Hepatocyte (in vitro differentiated cells): Measurements from ENCODE around the gene ZNF598. TPM values are rescaled to one million over a fixed set of nuclear protein-coding genes. Genes with fewer than 3 reads are reported as not detected.

Experiments
- DNase-seq: peaks from one replicate; pipeline ENCODE4 v3.0.0-alpha.2; 2016; ENCODE audit warnings: low spot score
- H2AFZ ChIP-seq: fragments of 200-600 bp; sonication (generic); 2 replicates; pipeline ENCODE4 v1.6.0; 2016; ENCODE audit warnings: antibody characterized with exemption, mild to moderate bottlenecking
- H3K27ac ChIP-seq: fragments of 200-600 bp; sonication (generic); 2 replicates; pipeline ENCODE4 v1.5.1; 2016; ENCODE audit warnings: mild to moderate bottlenecking
- H3K27me3 ChIP-seq: fragments of 200-600 bp; sonication (generic); 2 replicates; pipeline ENCODE4 v1.6.1; 2016
- H3K36me3 ChIP-seq: fragments of 200-600 bp; sonication (generic); replicated peaks from 2 replicates; pipeline ENCODE4 v1.5.1; 2016; ENCODE audit warnings: low read depth; ENCODE audit not compliant: insufficient read depth
- H3K4me1 ChIP-seq: fragments of 200-600 bp; sonication (generic); 2 replicates; pipeline ENCODE4 v1.5.1; 2016; ENCODE audit warnings: mild to moderate bottlenecking, moderate library complexity; ENCODE audit not compliant: insufficient read depth
- H3K4me2 ChIP-seq: fragments of 200-600 bp; sonication (generic); 2 replicates; pipeline ENCODE4 v1.6.0; 2016
- H3K4me3 ChIP-seq: fragments of 200-600 bp; sonication (generic); 2 replicates; pipeline ENCODE4 v1.5.1; 2016; ENCODE audit warnings: mild to moderate bottlenecking
- H3K79me2 ChIP-seq: fragments of 200-600 bp; sonication (generic); 2 replicates; pipeline ENCODE4 v1.6.0; 2017; ENCODE audit warnings: mild to moderate bottlenecking
- H3K9me2 ChIP-seq: fragments of 200-600 bp; sonication (generic); replicated peaks from 2 replicates; pipeline ENCODE4 v1.6.0; 2017; ENCODE audit warnings: mild to moderate bottlenecking; ENCODE audit not compliant: insufficient read depth
- H3K9me3 ChIP-seq: fragments of 200-600 bp; sonication (generic); 2 replicates; pipeline ENCODE4 v1.5.1; 2016; ENCODE audit warnings: low read depth, mild to moderate bottlenecking
- H4K20me1 ChIP-seq: fragments of 200-600 bp; sonication (generic); 2 replicates; pipeline ENCODE4 v1.6.0; 2016; ENCODE audit warnings: mild to moderate bottlenecking; ENCODE audit not compliant: insufficient read depth, poor library complexity, severe bottlenecking
- EZH2 ChIP-seq: fragments of 200-600 bp; sonication (generic); IDR thresholded peaks from 2 replicates; pipeline ENCODE4 v1.6.1; 2016; ENCODE audit warnings: antibody characterized with exemption, mild to moderate bottlenecking, borderline replicate concordance
- EZH2phosphoT487 ChIP-seq: fragments of 200-600 bp; sonication (generic); IDR thresholded peaks from one replicate; pipeline ENCODE4 v1.6.1; 2018; ENCODE audit warnings: antibody characterized with exemption, mild to moderate bottlenecking, low read depth, moderate library complexity; ENCODE audit not compliant: unreplicated experiment, severe bottlenecking
- WGBS: methylation state at CpG from one replicate; pipeline ENCODE4 v1.1.6; 2016; ENCODE audit warnings: low lambda C conversion rate; ENCODE audit errors: missing lambda C conversion rate; 5-methylcytosine and 5-hydroxymethylcytosine counted together
- polyA plus RNA-seq: library from polyadenylated mRNA; unstranded; fragments of >200 nt; fragmentation: Nextera tagmentation; extraction: Ambion mirVana; gene quantifications from 2 replicates; pipeline ENCODE4 v1.2.1, GENCODE V29; 2016
- total RNA-seq: library from RNA; depleted of rRNA; stranded (reverse); fragments of >200 nt; gene quantifications from 2 replicates; pipeline ENCODE4 v1.2.3, GENCODE V29; 2014
- TF ChIP-seq, protein P1 (sequence below): fragments of 200-600 bp; sonication (generic); IDR thresholded peaks from 2 replicates; pipeline ENCODE4 v1.5.1; 2016; ENCODE audit warnings: antibody characterized with exemption, mild to moderate bottlenecking; ENCODE audit not compliant: poor library complexity

The ZNF598 gene
- total and polyA plus RNA-seq, 2 experiments from 2014 or later, result 22.8 to 29.5 TPM

DNA sequence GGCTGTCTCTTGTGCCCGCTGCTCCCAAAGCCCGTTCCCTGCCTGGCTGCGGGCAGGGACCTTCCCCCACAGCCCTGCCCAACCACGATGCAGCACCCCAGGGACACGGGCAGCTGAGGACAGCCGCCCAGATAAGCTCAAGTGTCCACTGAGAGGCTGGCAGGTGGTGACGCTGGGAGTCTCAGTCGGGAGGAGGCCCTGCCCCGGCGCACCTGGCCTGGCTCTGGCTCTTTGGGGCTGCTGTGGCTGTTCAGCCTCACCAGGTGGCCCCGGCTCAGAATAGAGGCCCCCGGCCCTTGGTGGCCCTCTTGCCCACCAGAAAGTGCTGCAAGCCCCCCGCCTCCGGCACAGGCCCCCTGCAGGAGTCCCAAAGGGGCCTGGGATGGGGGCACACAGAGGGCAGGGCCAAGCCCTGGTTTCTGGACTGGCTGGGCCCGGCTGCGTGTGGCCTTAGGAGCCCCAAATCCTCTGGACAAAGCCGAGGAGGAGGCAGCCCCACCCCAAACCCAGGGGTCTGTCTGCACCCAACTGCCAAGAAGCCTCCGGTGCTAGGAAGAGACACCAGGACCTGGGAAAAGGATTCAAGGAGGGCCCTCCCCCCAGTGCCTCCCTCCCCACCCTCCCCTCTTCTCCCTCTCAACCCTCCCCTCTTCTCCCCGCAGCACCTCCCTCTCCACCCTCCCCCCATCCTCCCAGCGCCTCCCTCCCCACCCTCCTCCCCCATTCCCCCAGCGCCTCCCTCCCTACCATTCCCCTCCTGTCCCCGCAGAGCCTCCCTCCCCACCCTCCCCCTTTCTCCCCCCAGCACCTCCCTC, 32.8 kb upstream of the ZNF598 start:
- 88% methylated on average over 18 of the region's 22 CpGs for WGBS
- H4K20me1 ChIP-seq, result no peaks in the 10 kb centered on the region
- no peaks in the 10 kb centered on the region for H3K9me2 ChIP-seq
- DNase-seq, result no peak
- no peaks in the 10 kb centered on the region for H3K27me3 ChIP-seq
- no peaks in the 10 kb centered on the region for H3K9me3 ChIP-seq
- H3K79me2 ChIP-seq, result peaks cover 8% of the 10 kb centered on the region
- no peaks in the 10 kb centered on the region for H3K36me3 ChIP-seq
- H2AFZ ChIP-seq, result no peak overlapping the region
- no peak for TF ChIP-seq EZH2phosphoT487
- no peak for TF ChIP-seq EZH2
- TF ChIP-seq, protein P1, sequence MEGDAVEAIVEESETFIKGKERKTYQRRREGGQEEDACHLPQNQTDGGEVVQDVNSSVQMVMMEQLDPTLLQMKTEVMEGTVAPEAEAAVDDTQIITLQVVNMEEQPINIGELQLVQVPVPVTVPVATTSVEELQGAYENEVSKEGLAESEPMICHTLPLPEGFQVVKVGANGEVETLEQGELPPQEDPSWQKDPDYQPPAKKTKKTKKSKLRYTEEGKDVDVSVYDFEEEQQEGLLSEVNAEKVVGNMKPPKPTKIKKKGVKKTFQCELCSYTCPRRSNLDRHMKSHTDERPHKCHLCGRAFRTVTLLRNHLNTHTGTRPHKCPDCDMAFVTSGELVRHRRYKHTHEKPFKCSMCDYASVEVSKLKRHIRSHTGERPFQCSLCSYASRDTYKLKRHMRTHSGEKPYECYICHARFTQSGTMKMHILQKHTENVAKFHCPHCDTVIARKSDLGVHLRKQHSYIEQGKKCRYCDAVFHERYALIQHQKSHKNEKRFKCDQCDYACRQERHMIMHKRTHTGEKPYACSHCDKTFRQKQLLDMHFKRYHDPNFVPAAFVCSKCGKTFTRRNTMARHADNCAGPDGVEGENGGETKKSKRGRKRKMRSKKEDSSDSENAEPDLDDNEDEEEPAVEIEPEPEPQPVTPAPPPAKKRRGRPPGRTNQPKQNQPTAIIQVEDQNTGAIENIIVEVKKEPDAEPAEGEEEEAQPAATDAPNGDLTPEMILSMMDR, result no peak
- H3K27ac ChIP-seq, result peak overlapping the region; percentile 51
- no peak overlapping the region for H3K4me2 ChIP-seq
- H3K4me3 ChIP-seq, result no peak overlapping the region
- peaks cover 48% of the 10 kb centered on the region for H3K4me1 ChIP-seq

DNA sequence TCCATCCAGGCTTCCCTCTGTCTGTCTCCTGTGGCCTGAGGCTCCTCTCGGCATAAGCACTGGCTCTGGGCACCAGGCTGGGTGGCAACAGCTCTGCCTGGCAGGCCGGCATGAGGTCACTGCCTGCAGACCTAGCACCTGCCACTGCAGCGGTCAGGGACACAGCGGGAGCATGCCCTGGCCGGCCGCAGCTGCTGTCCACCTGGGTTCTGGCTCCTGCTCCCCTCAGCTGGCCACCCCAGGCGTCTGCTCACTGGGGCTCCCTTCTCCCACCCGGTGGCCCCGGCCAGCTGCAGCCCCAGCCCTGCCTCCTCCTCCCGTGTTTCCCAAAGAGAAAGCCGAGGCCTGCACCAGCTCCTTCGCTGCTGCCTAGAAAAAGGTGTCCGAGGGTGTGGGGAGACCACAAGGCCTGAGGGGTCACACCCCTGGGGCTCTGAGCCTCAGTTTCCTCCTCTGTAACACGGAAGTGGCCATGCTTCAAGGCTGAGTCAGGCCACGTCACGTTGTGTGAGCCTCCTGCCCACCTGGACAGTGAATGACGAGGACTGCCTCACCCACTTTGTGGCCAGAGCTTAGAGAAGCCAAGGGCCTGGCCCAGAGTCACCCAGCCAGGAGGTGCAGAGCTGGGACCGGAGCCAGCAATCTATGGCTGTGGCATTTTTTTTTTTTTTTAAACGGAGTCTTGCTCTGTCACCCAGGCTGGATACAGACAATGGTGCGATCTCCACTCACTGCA, 31.3 kb upstream of the ZNF598 start:
- no peak for TF ChIP-seq EZH2phosphoT487
- TF ChIP-seq EZH2, result no peak
- TF ChIP-seq, protein P1, result no peak
- H3K4me2 ChIP-seq, result no peak overlapping the region
- 90% methylated on average over 19 of the region's 20 CpGs for WGBS
- no peak overlapping the region for H2AFZ ChIP-seq
- peaks cover 52% of the 10 kb centered on the region for H3K4me1 ChIP-seq
- no peaks in the 10 kb centered on the region for H3K9me2 ChIP-seq
- H3K27me3 ChIP-seq, result no peaks in the 10 kb centered on the region
- H3K36me3 ChIP-seq, result no peaks in the 10 kb centered on the region
- H4K20me1 ChIP-seq, result no peaks in the 10 kb centered on the region
- H3K9me3 ChIP-seq, result no peaks in the 10 kb centered on the region
- peak overlapping the region; percentile 91 for H3K27ac ChIP-seq
- no peak for DNase-seq
- H3K4me3 ChIP-seq, result no peak overlapping the region
- peaks cover 7% of the 10 kb centered on the region for H3K79me2 ChIP-seq

DNA sequence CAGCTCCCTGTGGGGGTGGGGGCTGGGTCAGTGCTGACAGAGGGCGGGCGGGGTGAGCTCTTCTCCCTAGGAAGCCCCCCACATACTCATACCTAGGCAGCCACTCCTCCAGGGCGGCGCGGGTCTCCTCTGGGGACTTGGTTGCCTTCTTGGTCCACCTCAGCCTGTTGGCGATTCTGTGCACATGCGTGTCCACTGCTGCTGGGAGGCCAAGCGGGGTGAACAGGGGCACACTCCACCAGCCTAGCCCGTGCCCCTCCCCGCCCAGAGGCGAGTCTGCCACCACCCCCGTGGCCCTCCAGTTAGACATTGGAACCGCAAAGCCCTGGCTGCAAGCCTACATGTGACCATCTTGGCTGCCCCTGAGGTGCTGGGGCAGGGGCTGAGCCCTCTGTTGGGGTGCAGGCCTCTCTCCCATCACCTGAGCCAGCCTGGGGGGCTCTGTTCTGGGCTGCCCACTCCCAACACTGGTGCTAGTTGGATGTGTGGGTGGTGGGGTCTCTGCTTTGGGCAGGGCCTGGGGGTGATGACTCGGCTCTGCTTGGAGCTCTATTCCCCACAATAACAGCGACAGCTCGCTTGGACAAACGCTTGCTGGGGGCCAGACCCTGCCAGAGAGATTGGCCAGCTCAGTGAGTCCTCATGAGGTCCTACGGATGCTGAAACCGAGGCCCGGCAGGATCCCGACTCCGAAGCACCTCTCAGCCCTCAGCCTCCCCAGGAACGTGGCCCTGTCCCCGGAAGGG, 30.6 kb upstream of the ZNF598 start:
- no peak for DNase-seq
- H3K9me2 ChIP-seq, result no peaks in the 10 kb centered on the region
- peaks cover 5% of the 10 kb centered on the region for H3K79me2 ChIP-seq
- no peaks in the 10 kb centered on the region for H3K36me3 ChIP-seq
- no peak overlapping the region for H2AFZ ChIP-seq
- H3K4me2 ChIP-seq, result peak overlapping the region; percentile 45
- no peaks in the 10 kb centered on the region for H3K9me3 ChIP-seq
- TF ChIP-seq, protein P1, result no peak
- TF ChIP-seq EZH2phosphoT487, result no peak
- TF ChIP-seq EZH2, result no peak
- H3K27ac ChIP-seq, result peak overlapping the region; percentile 91
- WGBS, result 89% methylated on average over 16 of the region's 24 CpGs
- no peak overlapping the region for H3K4me3 ChIP-seq
- no peaks in the 10 kb centered on the region for H3K27me3 ChIP-seq
- peaks cover 60% of the 10 kb centered on the region for H3K4me1 ChIP-seq
- no peaks in the 10 kb centered on the region for H4K20me1 ChIP-seq
